ENCODE measurements around the gene PRDM16.

The PRDM16 gene

GRCh38 chr1:3196577-3197245 is 127.7 kb downstream of the PRDM16 start:
- TF ChIP-seq CTCF (conservative IDR thresholded peaks at IDR 0.05) (no peak), ZFX (IDR thresholded peaks at IDR 0.05) (no peak)
- H3K27ac ChIP-seq, result no peak overlapping the region

- no peak overlapping the region for H3K27ac ChIP-seq
- TF ChIP-seq CTCF (conservative IDR thresholded peaks at IDR 0.05), result no peak
- TF ChIP-seq ZFX (IDR thresholded peaks at IDR 0.05), result no peak
These were observed 128.8 kb downstream of the PRDM16 start for GRCh38 chr1:3197781-3198316.

GRCh38 chr1:3198371-3199271 is 129.6 kb downstream of the PRDM16 start:
- H3K27ac ChIP-seq, result no peak overlapping the region

GRCh38 chr1:3204725-3205124 is 135.7 kb downstream of the PRDM16 start:
- TF ChIP-seq ZFX (IDR thresholded peaks at IDR 0.05), result no peak
- H3K27ac ChIP-seq, result no peak overlapping the region

More at GRCh38 chr1:3198371-3199271, 129.6 kb downstream of the PRDM16 start:
- no peak for TF ChIP-seq ZFX (IDR thresholded peaks at IDR 0.05)
- no peak for TF ChIP-seq CTCF (conservative IDR thresholded peaks at IDR 0.05)

- TF ChIP-seq ZFX (IDR thresholded peaks at IDR 0.05) (no peak), CTCF (conservative IDR thresholded peaks at IDR 0.05) (no peak)
- H3K27ac ChIP-seq, result no peak overlapping the region
These were observed 136.8 kb downstream of the PRDM16 start for GRCh38 chr1:3205815-3206214.

GRCh38 chr1:3206696-3207095 is 137.7 kb downstream of the PRDM16 start:
- no peak overlapping the region for H3K27ac ChIP-seq
- TF ChIP-seq ZFX (IDR thresholded peaks at IDR 0.05) (no peak), CTCF (conservative IDR thresholded peaks at IDR 0.05) (no peak)

- no peak overlapping the region for H3K27ac ChIP-seq
- TF ChIP-seq CTCF (conservative IDR thresholded peaks at IDR 0.05) (no peak), ZFX (IDR thresholded peaks at IDR 0.05) (no peak)
These were observed 138.3 kb downstream of the PRDM16 start for GRCh38 chr1:3207217-3207848.

Data from C4-2B (cell line).